ENCODE data around the gene PLK3. TPM values are rescaled to one million over a fixed set of nuclear protein-coding genes. Genes with fewer than 3 reads are reported as not detected.
"Not testable (repeated sequence)": the region's sequence is repeated elsewhere in the genome, so short reads cannot be mapped to it uniquely, and the experiment has no call there.

The PLK3 gene
- total RNA-seq, 1 donor from 2014 or later: 11.7 TPM

GRCh38 chr1:44827197-44828002 is 27.2 kb downstream of the PLK3 start:
- no peak for DNase-seq (ENCODE audit: low read depth in 2 of 2)

- DNase-seq (ENCODE audit: low read depth in 2 of 2): no peak
Observed at GRCh38 chr1:44828003-44828651, 27.9 kb downstream of the PLK3 start.

GRCh38 chr1:44828841-44829440 is 28.8 kb downstream of the PLK3 start:
- no peak for DNase-seq (ENCODE audit: low read depth in 2 of 2)

- no peak for DNase-seq (ENCODE audit: low read depth in 2 of 2)
Observed at GRCh38 chr1:44829506-44830384, 29.6 kb downstream of the PLK3 start.

GRCh38 chr1:44830900-44831304 is 30.7 kb downstream of the PLK3 start:
- no peak for DNase-seq (ENCODE audit: low read depth in 2 of 2)

GRCh38 chr1:44831516-44831915 is 31.3 kb downstream of the PLK3 start:
- DNase-seq (ENCODE audit: low read depth in 2 of 2): no peak

- DNase-seq (ENCODE audit: low read depth in 2 of 2): no peak
Observed at GRCh38 chr1:44832056-44832705, 32.0 kb downstream of the PLK3 start.

- DNase-seq (ENCODE audit: low read depth in 2 of 2): no peak
Observed at GRCh38 chr1:44834328-44834727, 34.2 kb downstream of the PLK3 start.

GRCh38 chr1:44835738-44836675 is 35.8 kb downstream of the PLK3 start:
- peak; percentile 77 to 85 for DNase-seq (ENCODE audit: low read depth in 2 of 2)

GRCh38 chr1:44838294-44838693 is 38.1 kb downstream of the PLK3 start:
- DNase-seq (ENCODE audit: low read depth in 2 of 2): not testable (repeated sequence)

GRCh38 chr1:44839576-44839975 is 39.4 kb downstream of the PLK3 start:
- DNase-seq (ENCODE audit: low read depth in 2 of 2): no peak

GRCh38 chr1:44842486-44842861 is 42.3 kb downstream of the PLK3 start:
- no peak for DNase-seq (ENCODE audit: low read depth in 2 of 2)

- peak in 1 of 2 donors; percentile 67 for DNase-seq (ENCODE audit: low read depth in 2 of 2)
Observed at GRCh38 chr1:44842862-44843655, 42.9 kb downstream of the PLK3 start, which contains the start of gene PTCH2. TSS of gene PTCH2 (minus strand) at chr1:44843253. CDS start at chr1:44842932, 321 bp downstream.

GRCh38 chr1:44846985-44847384 is 46.8 kb downstream of the PLK3 start:
- no peak for DNase-seq (ENCODE audit: low read depth in 2 of 2)

- no peak for DNase-seq (ENCODE audit: low read depth in 2 of 2)
Observed at GRCh38 chr1:44847845-44848244, 47.7 kb downstream of the PLK3 start.

- DNase-seq (ENCODE audit: low read depth in 2 of 2): peak in 1 of 2 donors; percentile 30
Observed at GRCh38 chr1:44848456-44849181, 48.4 kb downstream of the PLK3 start.

- DNase-seq (ENCODE audit: low read depth in 2 of 2): no peak
Observed at GRCh38 chr1:44849575-44850132, 49.5 kb downstream of the PLK3 start.

- DNase-seq (ENCODE audit: low read depth in 2 of 2): no peak
Observed at GRCh38 chr1:44851308-44851707, 51.1 kb downstream of the PLK3 start.

All from dermis microvascular lymphatic vessel endothelial cell (primary cell).